ENCODE measurements around the gene IGSF9B. TPM values are rescaled to one million over a fixed set of nuclear protein-coding genes. Genes with fewer than 3 reads are reported as not detected.

The IGSF9B gene
- total RNA-seq, 1 donor from 2014 or later: 1.3 TPM

DNA sequence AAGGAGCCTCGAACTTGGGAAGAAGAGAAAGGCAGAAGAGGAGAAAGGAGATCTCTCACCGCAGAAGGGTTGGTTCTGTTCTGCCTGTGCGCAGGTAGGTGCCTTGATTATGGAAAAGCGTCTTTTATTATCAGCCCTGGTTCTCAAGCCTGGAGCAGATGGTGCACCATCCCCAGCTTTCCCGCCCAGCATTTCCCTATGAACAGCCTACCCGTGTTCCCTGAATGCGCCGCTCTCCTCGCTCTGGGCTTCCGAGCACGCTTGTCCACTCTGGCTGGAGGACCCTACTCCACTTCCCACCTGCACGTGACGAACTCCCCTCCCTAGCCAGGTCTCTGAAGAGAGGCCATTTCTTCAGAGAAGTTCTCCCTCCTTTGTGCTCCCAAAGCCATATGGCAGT is 15.2 kb downstream of the IGSF9B start:
- DNase-seq (ENCODE audit: low spot score): no peak
- Histone ChIP-seq H3K27me3 (no peaks in the 10 kb centered on the region), H3K9ac (no peak overlapping the region), H3F3A (ENCODE audit: low read depth) (peaks cover under 1% of the 10 kb centered on the region), H3K4me1 (peaks cover 13% of the 10 kb centered on the region), H3K4me2 (no peak overlapping the region), H3K9me3 (ENCODE audit: low read depth) (no peaks in the 10 kb centered on the region), H4K20me1 (ENCODE audit: low read depth) (peaks cover 35% of the 10 kb centered on the region), H2AFZ (replicated peaks) (no peak overlapping the region), H3K4me3 (no peak overlapping the region), H3K79me2 (ENCODE audit: low read depth) (no peaks in the 10 kb centered on the region), H3K36me3 (no peaks in the 10 kb centered on the region), H3K27ac (no peak overlapping the region)
- peaks cover 6% of the 10 kb centered on the region for H3K27me3 Mint-ChIP-seq (ENCODE audit: insufficient read depth, low read depth)
- TF ChIP-seq EZH2phosphoT487 (IDR thresholded peaks at IDR 0.05) (no peak), EZH2 (IDR thresholded peaks at IDR 0.05) (no peak)
- TF ChIP-seq, protein P1, sequence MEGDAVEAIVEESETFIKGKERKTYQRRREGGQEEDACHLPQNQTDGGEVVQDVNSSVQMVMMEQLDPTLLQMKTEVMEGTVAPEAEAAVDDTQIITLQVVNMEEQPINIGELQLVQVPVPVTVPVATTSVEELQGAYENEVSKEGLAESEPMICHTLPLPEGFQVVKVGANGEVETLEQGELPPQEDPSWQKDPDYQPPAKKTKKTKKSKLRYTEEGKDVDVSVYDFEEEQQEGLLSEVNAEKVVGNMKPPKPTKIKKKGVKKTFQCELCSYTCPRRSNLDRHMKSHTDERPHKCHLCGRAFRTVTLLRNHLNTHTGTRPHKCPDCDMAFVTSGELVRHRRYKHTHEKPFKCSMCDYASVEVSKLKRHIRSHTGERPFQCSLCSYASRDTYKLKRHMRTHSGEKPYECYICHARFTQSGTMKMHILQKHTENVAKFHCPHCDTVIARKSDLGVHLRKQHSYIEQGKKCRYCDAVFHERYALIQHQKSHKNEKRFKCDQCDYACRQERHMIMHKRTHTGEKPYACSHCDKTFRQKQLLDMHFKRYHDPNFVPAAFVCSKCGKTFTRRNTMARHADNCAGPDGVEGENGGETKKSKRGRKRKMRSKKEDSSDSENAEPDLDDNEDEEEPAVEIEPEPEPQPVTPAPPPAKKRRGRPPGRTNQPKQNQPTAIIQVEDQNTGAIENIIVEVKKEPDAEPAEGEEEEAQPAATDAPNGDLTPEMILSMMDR (IDR thresholded peaks at IDR 0.05): no peak
- H3K4me3 Mint-ChIP-seq: no peak overlapping the region
- peaks cover 24% of the 10 kb centered on the region for H3K4me1 Mint-ChIP-seq
- peaks cover 12% of the 10 kb centered on the region for H3K9me3 Mint-ChIP-seq
- no peak overlapping the region for H3K27ac Mint-ChIP-seq
- peaks cover 10% of the 10 kb centered on the region for H3K36me3 Mint-ChIP-seq

GRCh38 chr11:133940034-133940433 is 16.7 kb downstream of the IGSF9B start:
- Histone ChIP-seq H3K9ac (no peak overlapping the region), H3F3A (ENCODE audit: low read depth) (no peaks in the 10 kb centered on the region), H3K27me3 (no peaks in the 10 kb centered on the region), H3K27ac (no peak overlapping the region), H3K36me3 (no peaks in the 10 kb centered on the region), H3K9me3 (ENCODE audit: low read depth) (no peaks in the 10 kb centered on the region), H2AFZ (replicated peaks) (no peak overlapping the region), H3K4me1 (no peaks in the 10 kb centered on the region), H3K4me2 (no peak overlapping the region), H3K79me2 (ENCODE audit: low read depth) (no peaks in the 10 kb centered on the region), H3K4me3 (no peak overlapping the region), H4K20me1 (ENCODE audit: low read depth) (peaks cover 20% of the 10 kb centered on the region)
- no peak overlapping the region for H3K4me3 Mint-ChIP-seq
- H3K27ac Mint-ChIP-seq: no peak overlapping the region
- H3K4me1 Mint-ChIP-seq: peaks cover 20% of the 10 kb centered on the region
- peaks cover 12% of the 10 kb centered on the region for H3K9me3 Mint-ChIP-seq
- DNase-seq (ENCODE audit: low spot score): no peak
- H3K27me3 Mint-ChIP-seq (ENCODE audit: insufficient read depth, low read depth): peaks cover 6% of the 10 kb centered on the region
- peaks cover 10% of the 10 kb centered on the region for H3K36me3 Mint-ChIP-seq
- TF ChIP-seq EZH2phosphoT487 (IDR thresholded peaks at IDR 0.05): no peak
- TF ChIP-seq EZH2 (IDR thresholded peaks at IDR 0.05): no peak
- TF ChIP-seq, protein P1 (IDR thresholded peaks at IDR 0.05): no peak

DNA sequence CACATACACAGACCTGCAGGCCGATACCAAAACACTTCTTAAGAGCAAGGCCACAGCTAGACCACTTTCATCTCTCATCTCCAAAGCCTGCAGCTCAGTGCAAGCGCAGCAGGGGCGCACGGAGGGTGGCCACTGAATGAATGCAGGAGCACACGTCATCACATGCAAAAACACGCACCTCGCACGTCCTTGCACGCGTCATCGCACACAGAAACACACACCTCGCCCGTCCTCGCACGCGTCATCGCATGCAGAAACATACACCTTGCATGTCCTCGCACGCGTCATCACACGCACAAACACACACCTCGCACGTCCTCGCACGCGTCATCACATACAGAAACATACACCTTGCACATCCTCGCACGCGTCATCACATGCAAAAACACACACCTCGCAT is 17.2 kb downstream of the IGSF9B start:
- H3K4me1 Mint-ChIP-seq: peaks cover 20% of the 10 kb centered on the region
- H3K27ac Mint-ChIP-seq: no peak overlapping the region
- Histone ChIP-seq H3K4me2 (no peak overlapping the region), H4K20me1 (ENCODE audit: low read depth) (peaks cover 15% of the 10 kb centered on the region), H3K79me2 (ENCODE audit: low read depth) (no peaks in the 10 kb centered on the region), H3F3A (ENCODE audit: low read depth) (no peaks in the 10 kb centered on the region), H3K27me3 (no peaks in the 10 kb centered on the region), H3K4me1 (no peaks in the 10 kb centered on the region), H3K4me3 (no peak overlapping the region), H3K9me3 (ENCODE audit: low read depth) (no peaks in the 10 kb centered on the region), H3K36me3 (no peaks in the 10 kb centered on the region), H3K27ac (no peak overlapping the region), H3K9ac (no peak overlapping the region), H2AFZ (replicated peaks) (no peak overlapping the region)
- no peak for DNase-seq (ENCODE audit: low spot score)
- peaks cover 6% of the 10 kb centered on the region for H3K27me3 Mint-ChIP-seq (ENCODE audit: insufficient read depth, low read depth)
- no peak overlapping the region for H3K4me3 Mint-ChIP-seq
- TF ChIP-seq, protein P1 (IDR thresholded peaks at IDR 0.05): no peak
- TF ChIP-seq EZH2phosphoT487 (IDR thresholded peaks at IDR 0.05): no peak
- TF ChIP-seq EZH2 (IDR thresholded peaks at IDR 0.05): no peak
- peaks cover 12% of the 10 kb centered on the region for H3K9me3 Mint-ChIP-seq
- peaks cover 10% of the 10 kb centered on the region for H3K36me3 Mint-ChIP-seq

Measured in neural progenitor cell (in vitro differentiated cells).